NK-92 (cell line): ENCODE measurements around the gene RASD2.

Experiments used
- DNase-seq: peaks from one replicate; lab custom pipeline; 2025; ENCODE audit not compliant: unreplicated experiment; lab: John Stamatoyannopoulos, UW

RASD2 gene

DNA sequence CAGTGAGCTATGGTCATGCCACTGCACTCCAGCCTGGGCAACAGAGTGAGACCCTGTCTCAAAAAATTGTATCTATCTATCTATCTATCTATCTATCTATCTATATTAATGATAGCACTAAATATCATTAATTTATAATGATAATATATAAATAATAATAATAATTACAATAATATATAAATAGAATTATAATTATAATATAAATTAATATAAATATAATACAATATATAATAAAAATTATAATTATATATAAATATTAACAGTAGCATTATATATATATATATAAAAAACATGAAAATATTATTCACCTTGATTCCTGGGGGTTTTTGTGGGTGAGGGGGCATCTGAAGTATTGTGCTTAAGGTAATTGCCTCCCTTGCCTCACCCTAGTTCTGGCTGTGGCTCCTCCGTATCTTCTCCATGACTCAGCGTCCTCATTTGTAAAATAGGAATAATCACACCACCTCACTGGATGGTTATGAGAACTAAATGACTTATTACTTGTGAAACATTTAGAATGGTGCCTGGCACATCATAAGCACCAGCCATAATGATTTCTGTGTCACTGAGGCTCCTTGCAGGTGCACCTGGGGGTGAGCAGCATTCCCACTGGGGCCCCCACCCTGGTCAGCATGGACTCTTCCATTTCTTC, 18.8 kb downstream of the RASD2 start:
- DNase-seq, result no peak

DNA sequence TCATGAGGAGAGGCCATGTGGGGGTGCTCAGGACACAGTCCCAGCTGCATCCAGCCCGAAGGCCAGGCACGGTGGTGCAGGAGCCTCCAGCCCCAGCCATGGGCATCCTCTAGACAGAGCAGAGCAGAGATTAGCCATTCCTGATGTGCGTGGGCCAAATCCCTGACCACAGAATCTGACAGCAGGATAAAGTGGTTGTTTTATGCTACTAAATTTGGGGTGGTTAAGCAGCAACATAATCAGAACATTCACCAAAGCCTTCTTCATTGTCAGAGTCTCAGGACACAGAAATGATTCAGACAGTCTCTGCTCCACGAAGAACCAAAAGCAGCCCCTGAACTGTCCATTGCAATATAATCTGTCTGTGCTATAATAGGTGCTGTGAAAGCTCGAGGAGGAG, 19.7 kb downstream of the RASD2 start:
- no peak for DNase-seq

GRCh38 chr22:35560824-35561223, 20.2 kb downstream of the RASD2 start:
- DNase-seq, result no peak

GRCh38 chr22:35561796-35562526, 21.3 kb downstream of the RASD2 start:
- DNase-seq, result no peak

- no peak for DNase-seq
Observed at GRCh38 chr22:35563211-35563610, 22.6 kb downstream of the RASD2 start.

DNA sequence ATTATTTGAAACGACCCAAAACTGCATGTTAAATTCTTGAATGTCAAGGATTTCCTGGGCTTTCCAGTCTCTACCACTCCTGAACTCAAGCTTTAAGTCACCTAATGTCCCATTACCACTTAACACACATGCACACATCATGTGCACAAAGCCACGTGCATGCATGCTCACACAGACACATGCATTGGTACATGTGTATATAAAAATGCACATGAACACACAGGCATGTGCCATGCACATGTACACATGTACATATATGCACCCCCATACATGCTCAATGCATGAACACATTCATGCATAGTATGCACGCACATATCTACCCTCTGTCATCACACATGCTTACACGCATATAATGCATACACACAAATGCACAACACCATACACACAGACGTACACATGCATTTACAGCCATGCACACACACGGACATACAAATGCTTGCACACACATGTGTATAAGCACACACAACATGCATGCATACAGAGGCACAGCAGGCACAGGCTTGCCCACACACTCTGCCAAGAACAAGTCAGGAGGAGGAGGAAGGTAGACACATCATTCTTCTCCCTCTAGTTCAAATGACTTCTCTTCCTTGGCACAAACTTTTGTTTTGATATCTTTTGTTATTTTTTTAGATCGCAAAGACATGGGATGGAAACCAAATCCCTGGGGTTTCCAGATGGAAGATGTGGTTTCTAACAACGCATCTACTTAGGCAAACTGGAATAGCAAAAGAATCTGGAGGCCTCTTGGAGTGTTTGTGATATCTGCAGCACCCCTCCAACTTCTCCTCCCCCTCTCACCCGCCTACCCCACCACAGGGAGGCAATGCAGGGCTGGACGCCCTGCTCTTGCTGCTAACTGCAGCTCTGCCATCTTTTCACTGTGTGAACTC, 24.6 kb downstream of the RASD2 start:
- DNase-seq, result no peak

- no peak for DNase-seq
Observed at GRCh38 chr22:35567351-35568141, 26.9 kb downstream of the RASD2 start.

GRCh38 chr22:35568751-35569739, 28.4 kb downstream of the RASD2 start:
- DNase-seq, result no peak

- DNase-seq, result no peak
Observed at GRCh38 chr22:35569916-35570315, 29.3 kb downstream of the RASD2 start.

- DNase-seq, result no peak
Observed at GRCh38 chr22:35570686-35571194, 30.1 kb downstream of the RASD2 start.

GRCh38 chr22:35572556-35572955, 31.9 kb downstream of the RASD2 start:
- DNase-seq, result no peak

GRCh38 chr22:35575116-35575748, 34.6 kb downstream of the RASD2 start:
- no peak for DNase-seq

GRCh38 chr22:35576671-35577070, 36.0 kb downstream of the RASD2 start:
- no peak for DNase-seq

DNA sequence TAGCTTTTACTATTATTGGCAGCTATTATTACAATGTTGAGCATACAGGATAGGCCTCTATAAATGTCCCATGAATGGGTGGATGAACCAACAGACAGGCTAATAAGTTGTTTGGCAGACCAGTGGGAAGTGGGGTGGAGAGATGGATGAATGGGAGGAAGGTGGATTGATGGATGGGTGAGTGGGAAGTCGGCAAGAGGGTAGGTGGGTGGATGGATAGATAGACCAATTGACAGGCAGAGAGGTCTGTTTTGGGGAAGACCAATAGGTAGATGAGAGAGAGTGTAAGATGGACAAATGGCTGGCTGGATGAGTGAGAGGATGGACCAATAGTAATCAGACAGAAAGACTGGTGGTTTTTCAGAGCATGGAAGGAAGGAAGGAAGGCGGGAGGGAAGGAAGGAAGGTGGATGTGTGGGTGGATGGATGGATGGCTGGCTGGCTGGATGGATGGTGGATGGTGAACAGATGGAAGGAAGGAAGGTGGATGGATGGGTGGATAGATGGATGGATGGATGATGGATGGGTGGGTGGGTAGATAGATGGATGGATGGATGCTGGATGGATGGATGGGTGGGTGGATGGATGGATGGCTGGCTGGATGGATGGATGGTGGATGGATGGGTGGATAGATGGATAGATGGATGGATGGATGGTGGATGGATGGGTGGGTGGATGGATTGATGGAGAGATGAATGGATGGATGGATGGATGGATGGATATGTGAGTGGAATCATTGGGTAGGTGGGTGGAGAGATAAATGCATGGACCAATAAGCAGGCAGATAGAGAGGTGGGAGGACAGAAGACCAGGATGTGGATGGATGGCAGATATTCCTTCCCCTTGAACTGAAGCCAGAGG, 37.4 kb downstream of the RASD2 start:
- DNase-seq, result no peak

- DNase-seq, result no peak
Observed at GRCh38 chr22:35578836-35579575, 38.4 kb downstream of the RASD2 start.

DNA sequence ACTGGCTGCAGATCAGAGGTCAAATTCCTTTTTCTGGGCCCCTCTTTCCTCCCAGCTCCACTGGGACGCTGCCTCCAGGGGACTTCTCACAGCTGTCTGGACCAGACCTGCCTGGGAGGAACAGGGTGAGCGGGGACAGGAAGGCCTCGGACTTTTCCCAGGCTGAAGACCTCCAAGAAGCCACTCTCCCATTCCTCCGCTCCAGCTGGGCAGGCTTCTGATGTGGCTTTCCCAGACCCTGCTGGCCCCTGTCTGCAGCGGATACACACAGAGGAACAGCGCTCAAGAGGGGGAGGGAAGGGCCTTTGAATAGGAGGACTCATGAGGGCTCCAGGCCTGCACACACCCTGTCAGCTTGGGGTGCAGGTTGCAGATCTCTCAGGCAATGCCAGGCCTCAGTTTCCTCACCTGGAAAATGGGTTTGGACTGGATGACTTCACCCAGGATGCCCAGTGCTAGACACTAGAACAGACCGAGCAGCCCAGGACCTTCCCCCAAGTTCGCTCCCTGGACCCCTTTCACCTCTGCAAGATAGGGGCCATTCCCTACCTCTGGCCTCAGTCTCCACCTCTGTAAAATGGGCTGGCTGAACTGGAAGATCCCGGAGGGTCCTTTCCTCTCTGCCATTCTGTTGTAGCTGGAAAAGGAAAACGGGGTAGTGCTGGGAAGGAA, 39.9 kb downstream of the RASD2 start:
- no peak for DNase-seq

- DNase-seq, result no peak
Observed at GRCh38 chr22:35581023-35581413, 40.4 kb downstream of the RASD2 start.
